K562 (cell line): ENCODE data around the gene C16orf89. TPM values are rescaled to one million over a fixed set of nuclear protein-coding genes. Genes with fewer than 3 reads are reported as not detected.

Experiments used
- ATAC-seq: fragments of 200-7000 bp; cut with Tn5 transposase; 3 replicates; pipeline ENCODE4 v1.9.1; 2020; ENCODE audit warnings: moderate library complexity
- BruUV-seq: library from RNA; stranded (reverse); fragments of 400-500 nt; replicated peaks from 2 replicates; lab custom pipeline; 2021; lab: Mats Ljungman, UMichigan
- CTCF ChIA-PET: fragments of 300-600 bp; formaldehyde crosslinking; extraction: SDS; loops from one replicate; lab custom pipeline; 2021; ENCODE audit warnings: low intra/inter-chr PET ratio; lab: Yijun Ruan, JAX
- POLR2A ChIA-PET: fragments of 300-600, 350-650 bp; sonication (Branson Sonifier 250); formaldehyde crosslinking; extraction: SDS; loops from one replicate; lab custom pipeline; 2021; ENCODE audit warnings: antibody characterized with exemption, inconsistent platforms; lab: Yijun Ruan, JAX
- DNase-seq, 4 experiments: peaks; one replicate each; pipeline versions ENCODE4 v3.0.0 to v3.0.0-alpha.2; 2011 to 2018; ENCODE audit warnings: low spot score in 3 of 4, mixed read lengths in 3 of 4; ENCODE audit errors: extremely low read depth in 1 of 4
- FAIRE-seq: peaks from 2 replicates; lab custom pipeline; 2011; peaks lifted over from hg19 to GRCh38; lab: Jason Lieb, UNC
- H2AFZ ChIP-seq: 2 replicates; pipeline ENCODE4 v1.6.0; 2011; ENCODE audit warnings: low read depth, low read length, control low read depth, inconsistent platforms
- H3K27ac ChIP-seq: fragments of 200-600 bp; 3 replicates; pipeline ENCODE4 v1.8.0; 2011; ENCODE audit warnings: low read depth, mild to moderate bottlenecking, control low read depth, inconsistent platforms, low read length, moderate library complexity, mixed read lengths; ENCODE audit errors: extremely low read depth
- H3K27me3 ChIP-seq, 2 experiments: fragments of 300-600 bp in 1 of 2; 2 replicates in 1 of 2; 3 replicates in 1 of 2; pipeline versions ENCODE4 v1.6.0 to v1.8.0; 2011; ENCODE audit warnings: inconsistent platforms in 2 of 2, low read length in 2 of 2, mild to moderate bottlenecking in 1 of 2, mixed read lengths in 1 of 2, moderate library complexity in 1 of 2; ENCODE audit not compliant: control insufficient read depth in 2 of 2, insufficient read depth in 2 of 2
- H3K36me3 ChIP-seq: fragments of 300-600 bp; 3 replicates; pipeline ENCODE4 v1.8.0; 2011; ENCODE audit warnings: mild to moderate bottlenecking, low read length, inconsistent platforms; ENCODE audit not compliant: control insufficient read depth, insufficient read depth
- H3K4me1 ChIP-seq, 2 experiments: fragments of 200-600 bp in 1 of 2; replicated peaks in 1 of 2; 2 replicates in 1 of 2; 3 replicates in 1 of 2; pipeline versions ENCODE4 v1.5.1 to v1.8.0; 2011; ENCODE audit warnings: inconsistent platforms in 2 of 2, low read length in 2 of 2, mild to moderate bottlenecking in 1 of 2, mixed read lengths in 1 of 2, moderate library complexity in 1 of 2; ENCODE audit not compliant: control insufficient read depth in 2 of 2, insufficient read depth in 2 of 2
- H3K4me2 ChIP-seq: 2 replicates; pipeline ENCODE4 v1.6.1; 2011; ENCODE audit warnings: low read length, control low read depth, inconsistent platforms, mixed read lengths; ENCODE audit not compliant: insufficient read depth
- H3K4me3 ChIP-seq: fragments of 200-600 bp; sonication (generic), shearing (Covaris generic); 2 replicates; pipeline ENCODE4 v1.5.1; 2016; ENCODE audit warnings: control low read depth, inconsistent platforms
- H3K79me2 ChIP-seq: fragments of 200-600 bp; 3 replicates; pipeline ENCODE4 v1.8.0; 2011; ENCODE audit warnings: low read length, inconsistent platforms; ENCODE audit not compliant: control insufficient read depth, insufficient read depth
- H3K9ac ChIP-seq, 2 experiments: 2 replicates each; pipeline versions ENCODE4 v1.6.0 to v1.6.1; 2011; ENCODE audit warnings: low read depth in 2 of 2, low read length in 2 of 2, control low read depth in 1 of 2, inconsistent platforms in 1 of 2, mild to moderate bottlenecking in 1 of 2, mixed read lengths in 1 of 2; ENCODE audit not compliant: insufficient read depth in 1 of 2
- H3K9me1 ChIP-seq: one replicate; pipeline ENCODE4 v1.6.0; 2011; ENCODE audit warnings: inconsistent platforms, mild to moderate bottlenecking, low read length, moderate library complexity; ENCODE audit not compliant: control insufficient read depth, insufficient read depth
- H3K9me3 ChIP-seq: replicated peaks from 2 replicates; pipeline ENCODE4 v1.5.1; 2011; ENCODE audit warnings: low read depth, low read length, inconsistent platforms; ENCODE audit not compliant: control insufficient read depth, insufficient read depth
- H4K20me1 ChIP-seq: replicated peaks from 2 replicates; pipeline ENCODE4 v1.6.1; 2011; ENCODE audit warnings: low read length, inconsistent platforms, mixed read lengths; ENCODE audit not compliant: control insufficient read depth, insufficient read depth
- MEIS2 ChIP-seq: fragments of 450-650 bp; IDR thresholded peaks from 2 replicates; pipeline ENCODE4 v1.6.1; 2014; ENCODE audit warnings: mild to moderate bottlenecking; ENCODE audit not compliant: partially characterized antibody
- NBN ChIP-seq: fragments of 450-650 bp; IDR thresholded peaks from 2 replicates; pipeline ENCODE4 v1.6.1; 2016; ENCODE audit warnings: low read depth, mild to moderate bottlenecking
- PHB ChIP-seq: fragments of 250-450 bp; sonication (Bioruptor Pico); IDR thresholded peaks from 2 replicates; pipeline ENCODE4 v1.5.0; 2021
- PPARD ChIP-seq: fragments of 250-450 bp; sonication (Bioruptor Pico); IDR thresholded peaks from 2 replicates; pipeline ENCODE4 v1.8.0; 2022; ENCODE audit warnings: inconsistent platforms, mild to moderate bottlenecking, moderate library complexity
- RBM22 ChIP-seq: fragments of 200-400 bp; formaldehyde crosslinking; IDR thresholded peaks from 2 replicates; pipeline ENCODE4 v1.6.1; 2018; ENCODE audit warnings: low read length, low read depth; ENCODE audit not compliant: poor library complexity, severe bottlenecking
- SPI1 ChIP-seq: IDR thresholded peaks from 2 replicates; pipeline ENCODE4 v1.6.1; 2011; ENCODE audit warnings: low read depth, low read length, control low read depth, borderline replicate concordance
- STAG1 ChIP-seq: sonication (generic); formaldehyde crosslinking; IDR thresholded peaks from 2 replicates; pipeline ENCODE4 v1.5.0; 2020; ENCODE audit warnings: missing genetic modification reagents, borderline replicate concordance
- TEAD4 ChIP-seq, 2 experiments: sonication (generic) in 1 of 2; formaldehyde crosslinking in 1 of 2; IDR thresholded peaks; 2 replicates each; pipeline versions ENCODE4 v1.6.1 to v1.8.0; 2012 to 2022; ENCODE audit warnings: borderline replicate concordance in 1 of 2, inconsistent platforms in 1 of 2, low read length in 1 of 2, mild to moderate bottlenecking in 1 of 2, missing genetic modification reagents in 1 of 2
- THRB ChIP-seq: fragments of 450-650 bp; formaldehyde crosslinking; conservative IDR thresholded peaks from 2 replicates; pipeline ENCODE4 v1.4.0; 2022; ENCODE audit warnings: mild to moderate bottlenecking, missing genetic modification characterization
- ZBTB33 ChIP-seq: sonication (generic); formaldehyde crosslinking; IDR thresholded peaks from 2 replicates; pipeline ENCODE4 v1.8.1; 2023; ENCODE audit warnings: mild to moderate bottlenecking, missing genetic modification reagents
- WGBS: fragments of 100-300 bp; shearing (Covaris generic); methylation state at CpG from one replicate; pipeline ENCODE4 v1.1.6; 2016; ENCODE audit warnings: low coverage, mixed read lengths; ENCODE audit not compliant: insufficient coverage; ENCODE audit errors: missing lambda C conversion rate; 5-methylcytosine and 5-hydroxymethylcytosine counted together
- in situ Hi-C: fragments of 300-500 bp; cut with MboI; formaldehyde crosslinking; loops from 4 replicates; pipeline ENCODE4 v1.15.0; 2018; ENCODE audit warnings: inconsistent platforms, mixed read lengths
- intact Hi-C: fragments of 100-400 bp; cut with micrococcal nuclease; formaldehyde crosslinking; loops from 2 replicates; pipeline ENCODE4 v1.14.2; 2022
- polyA plus RNA-seq, 8 experiments: library from polyadenylated mRNA; depleted of rRNA in 4 of 8; stranded (reverse) in 5 of 8; unstranded in 3 of 8; fragments of >200 nt; fragmentation: Nextera tagmentation in 2 of 8; fragmentation: Illumina TruSeq in 1 of 8; extraction: Ambion mirVana in 2 of 8; extraction: Trizol in 1 of 8; gene quantifications; 2 replicates each; pipeline versions ENCODE4 v1.2.1 to v1.2.3, GENCODE V29; 2011 to 2014; ENCODE audit warnings: inconsistent platforms in 1 of 8, missing spikeins in 1 of 8
- total RNA-seq, 7 experiments: library from RNA; depleted of rRNA in 6 of 7; stranded (reverse); fragments of >200 nt in 6 of 7; fragmentation: Illumina TruSeq in 2 of 7; extraction: Trizol in 2 of 7; gene quantifications; 2 replicates each; pipeline versions ENCODE4 v1.2.1 to v1.2.3, GENCODE V29; 2011 to 2021; ENCODE audit warnings: low replicate concordance in 1 of 7
- TF ChIP-seq, protein P1 (sequence below): IDR thresholded peaks from 2 replicates; pipeline ENCODE4 v1.6.1; 2014; ENCODE audit warnings: antibody characterized with exemption
- TF ChIP-seq, protein P2 (sequence below), 2 experiments: fragments of 200-800 bp in 1 of 2; sonication (Bioruptor generic) in 1 of 2; sonication (generic) in 1 of 2; formaldehyde crosslinking in 1 of 2; IDR thresholded peaks in 1 of 2; conservative IDR thresholded peaks in 1 of 2; 2 replicates each; pipeline versions ENCODE4 v1.5.0 to v1.6.1; 2016 to 2020; ENCODE audit warnings: missing compliant biosample characterization in 1 of 2, missing genetic modification characterization in 1 of 2, missing genetic modification reagents in 1 of 2

The C16orf89 gene
- total and polyA plus RNA-seq, 9 of the 15 experiments (the other 6 are each of a cell fraction or from before 2014, with no cell fraction given) = not detected

- TF ChIP-seq TEAD4 (IDR thresholded peaks at IDR 0.05; ENCODE audit: low read length) (no peak), TEAD4 (CRISPR knock-in tag; IDR thresholded peaks at IDR 0.05; ENCODE audit: borderline replicate concordance) (no peak), PHB (no peak)
These were observed 12.9 kb upstream of the C16orf89 start (continued) for GRCh38 chr16:5078626-5079025.

DNA sequence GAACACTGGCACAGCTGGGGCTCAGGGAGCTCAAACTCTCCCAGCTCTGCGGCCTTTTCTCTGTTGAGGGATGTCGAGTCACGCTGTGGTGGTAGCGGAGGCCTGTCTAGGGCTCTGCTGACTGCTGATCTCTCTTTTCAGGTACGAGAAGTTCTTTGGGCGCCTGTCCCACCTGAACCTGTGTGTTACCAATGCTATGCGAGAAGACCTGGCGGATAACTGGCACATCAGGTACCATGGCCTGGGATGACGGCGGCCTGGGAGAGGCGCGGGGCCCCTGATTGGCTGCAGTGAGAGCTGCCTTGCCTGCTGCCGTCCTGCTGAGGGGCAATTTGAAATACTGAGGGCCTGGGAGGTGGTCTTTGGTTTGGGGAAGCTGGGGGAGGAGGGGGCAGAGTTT is 11.5 kb upstream of the C16orf89 start:
- no peak overlapping the region for H3K27ac ChIP-seq
- no peak overlapping the region for H2AFZ ChIP-seq
- H3K9me3 ChIP-seq = no peaks in the 10 kb centered on the region
- no peaks in the 10 kb centered on the region for H3K27me3 ChIP-seq
- no peak overlapping the region for H3K9ac ChIP-seq
- POLR2A ChIA-PET = no interaction called here
- H3K79me2 ChIP-seq = peaks cover 9% of the 10 kb centered on the region; the same call in 2 of the 3 replicates
- intact Hi-C loops = no loop called here
- H3K9me1 ChIP-seq = no peaks in the 10 kb centered on the region
- in situ Hi-C loops = no loop called here
- H4K20me1 ChIP-seq = no peaks in the 10 kb centered on the region
- peaks cover 0 to 4% of the 10 kb centered on the region in 2 experiments; a peak in 1 of 5 replicates for H3K4me1 ChIP-seq
- H3K36me3 ChIP-seq = peaks cover 41% of the 10 kb centered on the region
- H3K4me2 ChIP-seq = no peak overlapping the region
- H3K4me3 ChIP-seq = no peak overlapping the region
- FAIRE-seq (no peak), ATAC-seq (no peak), DNase-seq (peak in 1 of 4 experiments; percentile 6)
- no TSS peak for BruUV-seq
- WGBS = 88% methylated on average over 7 of the region's 13 CpGs
- CTCF ChIA-PET = no interaction called here
- TF ChIP-seq, protein P1, sequence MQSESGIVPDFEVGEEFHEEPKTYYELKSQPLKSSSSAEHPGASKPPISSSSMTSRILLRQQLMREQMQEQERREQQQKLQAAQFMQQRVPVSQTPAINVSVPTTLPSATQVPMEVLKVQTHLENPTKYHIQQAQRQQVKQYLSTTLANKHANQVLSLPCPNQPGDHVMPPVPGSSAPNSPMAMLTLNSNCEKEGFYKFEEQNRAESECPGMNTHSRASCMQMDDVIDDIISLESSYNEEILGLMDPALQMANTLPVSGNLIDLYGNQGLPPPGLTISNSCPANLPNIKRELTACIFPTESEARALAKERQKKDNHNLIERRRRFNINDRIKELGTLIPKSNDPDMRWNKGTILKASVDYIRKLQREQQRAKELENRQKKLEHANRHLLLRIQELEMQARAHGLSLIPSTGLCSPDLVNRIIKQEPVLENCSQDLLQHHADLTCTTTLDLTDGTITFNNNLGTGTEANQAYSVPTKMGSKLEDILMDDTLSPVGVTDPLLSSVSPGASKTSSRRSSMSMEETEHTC = no peak
- TF ChIP-seq PPARD (no peak), SPI1 (no peak), NBN (no peak), MEIS2 (no peak), ZBTB33 (no peak), RBM22 (no peak), STAG1 (CRISPR knock-in tag) (no peak), THRB (no peak)
- TF ChIP-seq, protein P2, sequence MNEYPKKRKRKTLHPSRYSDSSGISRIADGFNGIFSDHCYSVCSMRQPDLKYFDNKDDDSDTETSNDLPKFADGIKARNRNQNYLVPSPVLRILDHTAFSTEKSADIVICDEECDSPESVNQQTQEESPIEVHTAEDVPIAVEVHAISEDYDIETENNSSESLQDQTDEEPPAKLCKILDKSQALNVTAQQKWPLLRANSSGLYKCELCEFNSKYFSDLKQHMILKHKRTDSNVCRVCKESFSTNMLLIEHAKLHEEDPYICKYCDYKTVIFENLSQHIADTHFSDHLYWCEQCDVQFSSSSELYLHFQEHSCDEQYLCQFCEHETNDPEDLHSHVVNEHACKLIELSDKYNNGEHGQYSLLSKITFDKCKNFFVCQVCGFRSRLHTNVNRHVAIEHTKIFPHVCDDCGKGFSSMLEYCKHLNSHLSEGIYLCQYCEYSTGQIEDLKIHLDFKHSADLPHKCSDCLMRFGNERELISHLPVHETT (CRISPR knock-in tag; conservative IDR thresholded peaks at IDR 0.05 in 1 of 2, IDR thresholded peaks at IDR 0.05 in 1 of 2) = no peak
